GM12872 (cell line): ENCODE measurements around the gene TBATA.

Experiments used
- TF ChIP-seq, protein P1 (sequence below): IDR thresholded peaks from 3 replicates; pipeline ENCODE4 v1.5.1; 2011; ENCODE audit warnings: low read depth, mild to moderate bottlenecking, low read length, moderate library complexity; ENCODE audit not compliant: insufficient read depth

Gene TBATA

DNA sequence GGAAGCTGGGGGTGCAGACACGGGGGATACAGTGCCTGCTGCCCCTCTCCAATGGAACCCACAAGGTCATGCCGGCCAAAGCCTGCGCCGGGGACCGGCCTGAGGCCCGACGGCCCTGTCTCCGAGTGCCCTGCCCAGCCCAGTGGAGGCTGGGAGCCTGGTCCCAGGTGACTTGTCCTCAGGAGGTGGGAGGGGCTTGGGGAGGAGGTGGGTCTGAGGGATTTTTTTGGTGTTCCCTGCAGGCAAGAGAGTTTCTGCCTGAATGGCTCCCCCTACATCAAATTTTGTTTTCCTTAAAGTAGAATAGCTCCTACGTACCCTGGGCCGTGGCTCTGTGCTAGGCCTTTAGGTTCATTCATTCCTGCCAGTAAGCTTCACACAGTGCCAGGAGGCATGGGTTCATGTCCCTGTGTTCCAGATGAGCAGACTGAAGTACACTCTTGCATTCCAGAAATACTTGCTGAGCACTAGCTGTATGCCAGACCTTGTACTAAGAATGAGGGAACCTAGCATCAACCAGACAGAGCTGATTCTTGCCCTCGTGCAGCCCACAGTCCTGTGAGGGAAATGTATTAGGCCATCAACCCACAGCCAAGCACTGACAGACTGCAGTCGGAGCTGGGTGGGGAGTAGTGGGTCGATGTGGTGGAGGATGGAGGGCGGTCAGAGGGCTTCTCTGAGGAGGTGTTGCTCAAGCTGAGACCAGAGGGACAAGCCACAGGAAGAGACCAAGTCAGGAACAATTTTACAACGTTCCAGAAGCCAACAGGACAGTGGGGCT lies 31.1 kb downstream of the TBATA start:
- TF ChIP-seq, protein P1, sequence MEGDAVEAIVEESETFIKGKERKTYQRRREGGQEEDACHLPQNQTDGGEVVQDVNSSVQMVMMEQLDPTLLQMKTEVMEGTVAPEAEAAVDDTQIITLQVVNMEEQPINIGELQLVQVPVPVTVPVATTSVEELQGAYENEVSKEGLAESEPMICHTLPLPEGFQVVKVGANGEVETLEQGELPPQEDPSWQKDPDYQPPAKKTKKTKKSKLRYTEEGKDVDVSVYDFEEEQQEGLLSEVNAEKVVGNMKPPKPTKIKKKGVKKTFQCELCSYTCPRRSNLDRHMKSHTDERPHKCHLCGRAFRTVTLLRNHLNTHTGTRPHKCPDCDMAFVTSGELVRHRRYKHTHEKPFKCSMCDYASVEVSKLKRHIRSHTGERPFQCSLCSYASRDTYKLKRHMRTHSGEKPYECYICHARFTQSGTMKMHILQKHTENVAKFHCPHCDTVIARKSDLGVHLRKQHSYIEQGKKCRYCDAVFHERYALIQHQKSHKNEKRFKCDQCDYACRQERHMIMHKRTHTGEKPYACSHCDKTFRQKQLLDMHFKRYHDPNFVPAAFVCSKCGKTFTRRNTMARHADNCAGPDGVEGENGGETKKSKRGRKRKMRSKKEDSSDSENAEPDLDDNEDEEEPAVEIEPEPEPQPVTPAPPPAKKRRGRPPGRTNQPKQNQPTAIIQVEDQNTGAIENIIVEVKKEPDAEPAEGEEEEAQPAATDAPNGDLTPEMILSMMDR: no peak

DNA sequence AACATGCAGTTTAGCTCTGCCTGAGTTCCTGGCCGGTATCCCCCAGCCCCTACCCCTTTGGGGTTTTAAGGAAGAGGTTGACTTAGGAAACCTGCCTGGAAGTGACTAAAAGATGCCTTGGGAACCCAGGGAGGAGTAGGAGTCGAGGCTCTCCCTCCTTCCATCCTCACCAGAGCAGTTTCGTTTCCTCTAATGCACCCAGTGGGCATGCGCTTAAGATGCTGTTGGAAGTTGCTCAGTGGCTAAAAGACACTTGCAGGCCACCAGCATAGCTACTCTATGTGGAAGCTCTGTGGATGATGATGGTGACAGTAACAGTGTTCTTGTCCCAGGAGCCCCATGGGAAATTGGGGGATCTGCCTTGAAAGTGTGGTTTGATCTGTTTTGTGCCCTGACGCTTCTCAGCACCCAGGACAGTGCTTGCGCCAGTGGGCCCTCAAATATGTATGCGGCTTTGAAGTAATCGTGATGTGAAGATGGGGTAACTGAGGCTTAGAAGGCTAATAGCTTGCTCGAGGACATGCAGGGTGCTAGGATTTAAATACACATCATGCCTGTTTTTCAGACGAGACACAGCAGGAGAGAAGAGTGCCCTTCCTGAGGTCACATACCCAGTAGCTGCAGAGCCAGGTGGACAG lies 32.0 kb downstream of the TBATA start:
- TF ChIP-seq, protein P1: no peak

DNA sequence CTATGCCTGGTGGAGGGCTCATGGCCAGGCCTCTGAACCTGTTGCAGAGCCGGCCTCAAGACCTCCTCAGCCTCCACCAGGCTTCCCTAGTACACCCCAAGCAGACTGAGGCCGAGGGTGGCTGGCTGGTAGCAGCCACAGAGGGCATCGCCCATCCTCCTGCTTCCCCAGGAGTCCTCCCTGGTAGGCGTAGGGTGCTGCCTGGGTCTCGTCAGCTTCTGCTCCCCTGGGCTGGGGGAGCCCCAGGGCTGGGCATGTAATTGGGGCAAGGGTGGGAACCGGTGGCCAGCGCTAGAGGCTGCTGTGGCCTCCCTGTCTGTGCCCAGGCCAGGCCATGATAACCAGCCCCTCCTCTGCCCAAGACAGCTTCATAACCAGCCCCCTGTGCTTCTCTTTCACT lies 32.6 kb downstream of the TBATA start:
- TF ChIP-seq, protein P1: no peak

DNA sequence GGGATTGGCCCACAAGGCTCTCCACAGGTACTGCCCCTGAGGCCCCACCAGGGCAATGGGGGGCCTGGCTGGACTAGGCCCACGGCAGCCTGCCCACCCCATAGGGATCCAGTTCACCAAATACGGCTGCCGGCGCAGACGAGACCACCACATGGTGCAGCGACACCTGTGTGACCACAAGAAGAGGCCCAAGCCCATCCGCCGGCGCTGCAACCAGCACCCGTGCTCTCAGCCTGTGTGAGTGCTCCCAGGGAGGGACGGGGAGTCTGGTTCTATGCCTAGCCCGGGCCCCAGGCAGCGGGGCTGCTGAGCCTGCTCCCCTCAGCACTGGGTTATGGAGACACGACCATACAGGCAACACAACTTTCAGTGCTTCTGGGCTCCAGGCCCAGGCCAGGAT lies 33.2 kb downstream of the TBATA start:
- TF ChIP-seq, protein P1: no peak

DNA sequence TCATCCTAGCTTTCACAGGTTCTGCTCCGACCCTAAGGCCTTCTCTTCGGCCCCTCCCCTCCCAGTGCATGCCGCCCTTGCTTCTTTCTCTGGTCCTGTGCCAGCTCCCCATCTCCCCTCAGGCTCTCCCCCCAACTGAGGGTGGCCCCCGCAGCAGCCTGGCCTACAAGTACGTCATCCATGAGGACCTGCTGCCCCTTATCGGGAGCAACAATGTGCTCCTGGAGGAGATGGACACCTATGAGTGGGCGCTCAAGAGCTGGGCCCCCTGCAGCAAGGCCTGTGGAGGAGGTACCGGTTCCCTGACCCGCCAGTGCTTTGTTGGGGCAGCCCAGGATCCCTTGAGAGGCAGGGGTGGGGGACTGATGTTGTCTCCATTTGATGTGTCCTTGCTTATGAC lies 33.8 kb downstream of the TBATA start:
- TF ChIP-seq, protein P1: no peak

DNA sequence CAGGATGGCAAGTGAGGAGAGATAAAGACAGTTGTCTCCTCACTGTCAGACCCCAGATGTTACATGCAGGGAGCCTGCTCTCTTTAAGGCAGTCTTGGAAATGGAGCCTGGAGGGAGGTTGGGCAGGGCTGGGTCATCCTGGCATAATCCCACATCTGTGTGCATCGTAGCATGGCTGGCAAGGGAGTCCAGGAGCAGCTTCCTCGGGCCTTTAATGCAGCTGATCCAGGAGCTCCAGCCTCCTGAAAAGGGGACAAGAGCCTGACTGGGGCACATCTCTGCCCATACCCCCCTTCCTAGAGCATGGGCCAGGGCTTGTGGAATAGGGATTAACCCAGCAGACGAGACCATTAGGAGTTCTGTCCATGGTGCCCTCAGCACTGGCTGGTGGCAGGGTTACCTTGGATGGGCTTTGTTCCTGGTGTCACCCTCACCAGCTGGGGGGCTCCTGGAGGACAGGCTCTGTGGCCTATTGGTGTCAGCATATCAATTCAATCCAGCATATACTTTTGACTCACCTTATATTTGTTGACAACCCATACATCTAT lies 34.9 kb downstream of the TBATA start:
- TF ChIP-seq, protein P1: no peak

DNA sequence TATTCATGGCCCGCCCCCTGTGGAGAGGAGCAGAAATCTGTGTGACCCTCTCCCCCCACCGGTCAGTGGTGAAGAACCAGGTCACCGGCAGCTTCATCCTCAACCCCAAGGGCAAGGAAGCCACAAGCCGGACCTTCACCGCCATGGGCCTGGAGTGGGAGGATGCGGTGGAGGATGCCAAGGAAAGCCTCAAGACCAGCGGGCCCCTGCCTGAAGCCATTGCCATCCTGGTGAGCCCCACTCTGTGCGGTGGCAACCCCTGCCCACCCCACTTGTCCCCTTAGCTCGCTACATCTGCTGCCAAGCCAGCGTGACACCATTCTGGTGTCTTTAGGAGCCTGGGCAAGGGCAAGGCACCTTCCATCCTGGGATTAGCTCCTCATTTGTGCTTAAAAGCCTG lies 35.4 kb downstream of the TBATA start:
- TF ChIP-seq, protein P1: no peak
